T1000 (cell line): ENCODE results near the gene ERVFRD-1.
"Not testable (repeated sequence)": the region's sequence is repeated elsewhere in the genome, so short reads cannot be mapped to it uniquely, and the experiment has no call there.

Source experiments
- DNase-seq: peaks from one replicate; lab custom pipeline; 2025; ENCODE audit warnings: mixed read lengths; lab: John Stamatoyannopoulos, UW

ERVFRD-1 gene

GRCh38 chr6:11129908-11130565 is 18.5 kb upstream of the ERVFRD-1 start:
- no peak for DNase-seq

GRCh38 chr6:11128608-11129007 is 17.1 kb upstream of the ERVFRD-1 start:
- no peak for DNase-seq

- DNase-seq, result no peak
Observed at GRCh38 chr6:11126876-11127275, 15.4 kb upstream of the ERVFRD-1 start.

- DNase-seq, result no peak
Observed at GRCh38 chr6:11123978-11124377, 12.5 kb upstream of the ERVFRD-1 start.

GRCh38 chr6:11122380-11122779 is 10.9 kb upstream of the ERVFRD-1 start:
- no peak for DNase-seq

GRCh38 chr6:11121851-11122250 is 10.3 kb upstream of the ERVFRD-1 start:
- DNase-seq, result no peak

GRCh38 chr6:11120271-11121005 is 8.9 kb upstream of the ERVFRD-1 start:
- no peak for DNase-seq

- DNase-seq, result not testable (repeated sequence)
Observed at GRCh38 chr6:11115808-11116536, 4.4 kb upstream of the ERVFRD-1 start.

GRCh38 chr6:11113038-11113437 is 1.5 kb upstream of the ERVFRD-1 start:
- DNase-seq, result no peak

GRCh38 chr6:11111769-11112437 is 378 bp upstream of the ERVFRD-1 start:
- no peak for DNase-seq

- no peak for DNase-seq
Observed at GRCh38 chr6:11108726-11109125, 2.8 kb downstream of the ERVFRD-1 start.

- DNase-seq, result no peak
Observed at GRCh38 chr6:11103065-11103464, 8.5 kb downstream of the ERVFRD-1 start.

- DNase-seq, result no peak
Observed at GRCh38 chr6:11101417-11101816, 10.1 kb downstream of the ERVFRD-1 start.

- DNase-seq, result no peak
Observed at GRCh38 chr6:11098004-11098403, 13.5 kb downstream of the ERVFRD-1 start.

- no peak for DNase-seq
Observed at GRCh38 chr6:11097476-11097875, 14.0 kb downstream of the ERVFRD-1 start.

GRCh38 chr6:11096109-11096508 is 15.4 kb downstream of the ERVFRD-1 start:
- peak; percentile 16 for DNase-seq

- no peak for DNase-seq
Observed at GRCh38 chr6:11094941-11095340, 16.6 kb downstream of the ERVFRD-1 start.

- no peak for DNase-seq
Observed at GRCh38 chr6:11094411-11094851, 17.1 kb downstream of the ERVFRD-1 start.

GRCh38 chr6:11093626-11094410 is 17.7 kb downstream of the ERVFRD-1 start, which contains the start of gene SMIM13:
Gene SMIM13, plus strand, starts transcription at chr6:11093834. Its CDS starts 480 bp downstream, at chr6:11094314.
- DNase-seq, result peak; percentile 94

- no peak for DNase-seq
Observed at GRCh38 chr6:11093376-11093625, 18.2 kb downstream of the ERVFRD-1 start.

GRCh38 chr6:11092668-11093375 is 18.7 kb downstream of the ERVFRD-1 start:
- no peak for DNase-seq
